ENCODE measurements around the gene PPP2R5C.

PPP2R5C gene

DNA sequence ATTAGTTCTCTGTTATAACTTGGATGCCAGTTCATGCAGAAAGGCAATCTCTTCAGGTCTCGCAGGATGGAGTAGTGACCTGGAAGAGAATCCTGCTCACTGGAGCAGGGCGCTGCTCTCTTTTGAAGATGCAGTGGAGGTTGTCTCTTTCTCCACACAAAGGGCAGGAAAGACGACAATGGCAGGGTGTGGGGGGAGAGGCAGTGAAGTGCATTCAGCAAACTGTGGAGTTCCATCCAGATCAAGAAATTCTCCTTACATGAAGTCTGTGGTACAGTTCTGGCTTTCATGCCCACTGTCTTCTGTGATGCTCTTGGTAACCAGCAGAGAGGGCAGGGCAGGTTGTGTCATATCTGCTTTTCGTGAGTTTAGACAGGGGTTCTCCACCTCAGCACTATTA is 6.6 kb upstream of the PPP2R5C start:
- no peak for DNase-seq (ENCODE audit: low spot score)
- no peak for FAIRE-seq

DNA sequence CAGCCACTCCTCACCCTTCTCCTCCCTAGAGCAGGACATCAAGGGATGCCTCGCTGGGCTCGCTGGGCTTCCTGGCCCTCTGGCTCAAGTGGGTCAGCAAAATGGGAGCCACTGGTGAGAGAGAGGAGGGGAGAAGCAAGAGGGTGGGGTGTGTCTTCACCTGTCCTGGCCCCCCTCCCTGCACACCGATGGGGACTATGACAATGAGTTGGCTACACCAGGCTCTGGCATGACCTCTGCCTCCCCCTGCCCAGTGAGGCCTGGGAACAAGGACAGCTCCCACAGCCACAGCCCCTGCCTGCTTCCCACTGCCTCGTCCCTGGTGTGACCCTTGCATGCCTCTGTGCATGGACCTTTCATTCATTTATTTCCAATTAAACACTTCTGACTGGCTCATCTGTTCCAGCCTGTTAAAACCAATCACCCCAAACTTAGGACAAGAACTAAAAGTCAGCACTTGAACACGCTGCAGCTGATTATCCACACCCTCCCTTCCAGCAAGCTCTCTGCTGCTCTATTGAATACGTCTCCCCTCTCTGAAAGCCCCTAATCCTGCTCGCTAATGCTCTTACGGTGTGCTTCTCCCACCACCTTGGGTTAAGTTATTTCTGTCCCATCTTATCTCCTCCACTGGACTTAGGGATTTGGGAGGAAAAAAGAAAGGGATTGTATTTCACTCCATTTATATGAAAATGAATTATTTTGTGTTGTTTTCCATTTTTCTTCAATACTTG is 5.8 kb upstream of the PPP2R5C start:
- DNase-seq (ENCODE audit: low spot score) (no peak), FAIRE-seq (no peak)

DNA sequence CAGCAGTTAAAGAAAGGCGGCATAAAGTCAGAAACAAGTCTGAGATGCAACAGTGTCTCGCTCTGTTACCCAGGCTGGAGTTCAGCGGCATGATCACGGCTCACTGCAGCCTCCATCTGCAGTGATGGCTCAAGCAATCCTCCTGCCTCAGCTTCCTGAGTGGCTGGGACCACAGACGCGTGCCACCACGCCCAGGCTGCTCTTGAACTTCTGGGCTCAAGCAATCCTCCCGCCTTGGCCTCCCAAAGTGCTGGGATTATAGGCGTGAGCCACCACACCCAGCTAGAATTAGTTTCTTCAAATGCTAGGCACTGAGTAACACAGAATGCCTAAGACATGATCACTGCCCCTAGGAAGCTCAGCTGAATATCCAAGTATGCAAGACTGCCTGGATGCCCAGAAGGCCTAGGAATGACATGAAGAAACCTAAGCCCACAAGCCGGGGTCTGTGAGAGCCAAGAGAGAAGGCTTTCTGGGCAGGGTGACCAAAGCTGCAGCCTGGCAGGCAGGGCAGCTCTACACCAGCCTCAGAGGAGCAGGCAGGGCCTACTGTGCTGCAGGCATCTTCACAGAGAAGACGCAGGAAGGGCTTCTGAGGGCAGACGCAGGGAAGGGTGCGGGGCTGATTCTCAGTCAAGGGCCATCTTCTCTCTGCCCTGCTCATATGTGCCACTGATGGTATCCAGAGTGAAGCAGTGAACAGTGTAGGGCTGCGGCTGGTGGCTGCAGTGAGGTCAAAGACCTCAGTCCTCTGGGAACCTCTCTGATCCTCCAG is 4.3 kb upstream of the PPP2R5C start:
- DNase-seq (ENCODE audit: low spot score) (no peak), FAIRE-seq (no peak)

DNA sequence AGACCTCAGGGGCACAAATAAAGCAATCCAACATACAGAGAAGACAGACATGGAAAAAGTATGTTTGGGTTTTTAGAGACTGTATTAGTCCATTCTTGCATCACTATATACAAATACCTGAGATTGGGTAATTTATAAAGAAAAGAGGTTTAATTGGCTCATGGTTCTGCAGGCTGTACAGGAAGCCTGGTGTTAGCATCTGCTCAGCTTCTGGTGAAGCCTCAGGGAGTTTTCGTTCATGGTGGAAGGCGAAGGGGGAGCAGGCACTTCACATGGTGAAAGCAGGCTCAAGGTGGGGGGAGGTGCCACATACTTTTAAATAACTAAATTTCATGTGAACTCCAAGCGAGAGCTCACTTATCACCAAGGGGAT is 3.7 kb upstream of the PPP2R5C start:
- FAIRE-seq (no peak), DNase-seq (ENCODE audit: low spot score) (no peak)

DNA sequence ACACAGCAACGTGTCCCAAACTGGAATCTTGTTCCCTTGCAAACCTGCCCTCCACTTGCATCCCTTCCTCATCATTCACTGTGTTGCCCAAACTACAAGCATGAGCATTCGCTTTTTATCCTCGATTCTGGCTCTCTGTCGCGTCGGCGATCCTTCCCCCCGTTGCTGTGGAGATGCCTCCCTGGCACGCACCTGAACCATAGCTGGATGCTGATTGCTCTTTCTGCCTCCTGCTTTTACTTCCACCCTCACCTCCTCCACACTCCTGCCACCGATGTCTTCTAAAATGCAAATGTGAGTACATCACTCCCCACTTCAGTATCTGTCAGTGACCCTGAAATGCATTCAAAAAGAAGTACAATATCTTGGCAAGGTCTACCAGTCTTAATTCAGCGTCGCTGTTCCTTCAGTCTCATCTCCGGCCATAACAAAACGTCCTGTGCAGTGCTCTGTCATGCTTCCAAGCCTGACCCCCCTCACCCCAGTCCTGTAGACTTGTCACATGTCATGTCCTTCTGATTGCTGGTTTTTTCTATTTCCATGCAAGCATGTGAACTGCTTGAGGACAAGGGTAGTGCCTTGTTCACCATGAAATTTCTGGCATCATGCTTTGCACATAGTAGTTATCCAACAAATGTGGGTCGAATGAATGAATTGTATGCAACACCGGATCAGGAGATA is 2.5 kb upstream of the PPP2R5C start:
- no peak for FAIRE-seq
- no peak for DNase-seq (ENCODE audit: low spot score)

DNA sequence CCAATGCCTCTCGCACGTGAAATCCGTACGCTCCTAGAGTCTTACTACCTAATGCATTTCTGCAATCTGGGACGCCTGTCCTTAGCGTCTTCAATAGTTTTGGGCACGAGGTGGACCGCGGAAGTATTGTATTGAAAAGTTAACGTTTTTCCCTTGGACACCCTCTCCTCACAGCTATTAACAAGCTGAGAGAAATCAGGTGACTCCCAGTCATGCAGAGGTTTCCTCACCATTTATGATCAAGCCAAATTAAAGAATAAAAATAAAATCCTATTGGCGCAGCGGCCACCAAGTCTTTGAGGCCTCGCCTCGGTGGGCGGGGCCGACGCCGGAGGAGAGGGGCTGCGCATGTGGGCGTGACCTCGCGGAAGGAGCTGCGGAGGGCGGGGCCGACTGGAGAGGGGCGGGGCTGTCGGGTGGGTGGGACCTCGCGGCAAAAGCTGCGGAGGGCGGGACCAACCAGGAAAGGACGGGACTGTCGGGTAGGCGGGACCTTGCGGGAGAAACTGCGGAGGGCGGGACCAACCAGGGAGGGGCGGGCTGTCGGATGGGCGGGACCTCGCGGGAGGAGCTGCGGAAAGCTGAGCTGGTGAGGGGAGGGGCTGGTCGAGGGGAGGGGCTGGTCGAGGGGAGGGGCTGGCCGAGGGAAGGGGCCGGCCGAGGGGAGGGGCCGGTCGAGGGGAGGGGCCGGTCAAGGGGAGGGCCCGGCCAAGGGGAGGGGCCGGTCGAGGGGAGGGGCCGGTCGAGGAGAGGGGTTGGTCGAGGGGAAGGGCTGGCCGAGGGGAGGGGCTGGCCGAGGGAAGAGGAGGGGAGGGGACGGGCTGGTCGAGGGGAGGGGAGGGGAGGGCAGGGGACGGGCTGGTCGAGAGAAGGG is 1.1 kb upstream of the PPP2R5C start:
- DNase-seq (ENCODE audit: low spot score) (peak; percentile 78), FAIRE-seq (no peak)

DNA sequence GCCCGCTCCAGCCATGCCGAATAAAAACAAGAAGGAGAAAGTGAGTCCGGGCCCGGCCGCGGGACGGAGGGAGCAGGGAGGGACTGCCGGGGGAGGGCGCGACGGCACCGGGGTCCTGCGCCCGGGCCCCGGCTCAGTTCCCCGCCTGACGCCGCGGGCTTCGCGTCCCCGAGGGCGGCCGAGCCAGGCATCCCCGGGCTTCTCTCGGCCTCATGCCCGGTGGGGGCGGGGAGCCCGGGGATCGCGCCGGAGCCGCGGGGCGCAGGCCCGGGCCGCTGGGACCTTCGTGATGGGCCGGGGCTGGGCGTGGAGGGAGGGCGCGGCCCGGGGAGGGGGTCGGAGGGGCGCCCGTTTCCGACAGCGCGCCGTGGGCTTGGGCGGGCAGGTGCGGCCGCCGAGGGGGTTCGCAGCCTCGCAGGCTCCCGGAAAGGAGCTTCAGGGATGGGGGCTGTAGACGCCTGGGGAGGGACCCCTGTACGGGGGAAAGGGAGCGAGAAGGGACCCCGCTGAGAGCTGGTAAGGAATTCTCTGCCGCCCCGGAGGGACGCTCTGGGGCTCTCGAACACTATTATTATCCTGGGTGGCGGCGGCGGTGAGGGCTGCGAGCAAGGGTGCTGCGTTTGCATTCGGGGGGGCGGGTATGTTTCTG is 496 bp downstream of the PPP2R5C start:
- no peak for FAIRE-seq
- DNase-seq (ENCODE audit: low spot score) = no peak

DNA sequence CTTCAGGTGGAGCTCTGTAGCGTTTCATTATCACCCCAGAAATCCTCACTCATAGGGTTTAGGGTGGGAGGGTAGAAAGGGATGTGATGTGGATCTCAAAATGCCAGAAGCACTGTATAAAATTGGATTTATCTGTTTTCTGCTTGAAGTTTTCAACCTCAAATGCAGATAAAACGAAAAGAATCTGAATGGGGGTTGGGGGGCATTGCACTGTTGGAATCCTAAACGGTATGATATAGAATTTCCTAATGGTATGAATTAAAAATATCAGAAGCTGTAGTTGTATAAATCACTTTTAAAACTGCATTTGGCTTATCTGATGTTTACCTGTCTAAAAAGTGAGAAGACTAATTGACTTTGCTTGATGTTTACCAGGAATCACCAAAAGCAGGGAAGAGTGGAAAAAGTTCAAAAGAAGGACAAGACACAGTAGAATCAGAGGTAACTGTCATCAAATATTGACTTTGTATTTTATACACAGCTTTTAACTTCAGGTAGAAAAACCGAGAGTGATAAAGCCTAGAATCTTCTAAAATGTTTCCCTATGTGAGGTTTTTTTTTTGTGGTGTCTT is 1.1 kb downstream of the PPP2R5C start:
- DNase-seq (ENCODE audit: low spot score) = no peak
- FAIRE-seq = no peak

DNA sequence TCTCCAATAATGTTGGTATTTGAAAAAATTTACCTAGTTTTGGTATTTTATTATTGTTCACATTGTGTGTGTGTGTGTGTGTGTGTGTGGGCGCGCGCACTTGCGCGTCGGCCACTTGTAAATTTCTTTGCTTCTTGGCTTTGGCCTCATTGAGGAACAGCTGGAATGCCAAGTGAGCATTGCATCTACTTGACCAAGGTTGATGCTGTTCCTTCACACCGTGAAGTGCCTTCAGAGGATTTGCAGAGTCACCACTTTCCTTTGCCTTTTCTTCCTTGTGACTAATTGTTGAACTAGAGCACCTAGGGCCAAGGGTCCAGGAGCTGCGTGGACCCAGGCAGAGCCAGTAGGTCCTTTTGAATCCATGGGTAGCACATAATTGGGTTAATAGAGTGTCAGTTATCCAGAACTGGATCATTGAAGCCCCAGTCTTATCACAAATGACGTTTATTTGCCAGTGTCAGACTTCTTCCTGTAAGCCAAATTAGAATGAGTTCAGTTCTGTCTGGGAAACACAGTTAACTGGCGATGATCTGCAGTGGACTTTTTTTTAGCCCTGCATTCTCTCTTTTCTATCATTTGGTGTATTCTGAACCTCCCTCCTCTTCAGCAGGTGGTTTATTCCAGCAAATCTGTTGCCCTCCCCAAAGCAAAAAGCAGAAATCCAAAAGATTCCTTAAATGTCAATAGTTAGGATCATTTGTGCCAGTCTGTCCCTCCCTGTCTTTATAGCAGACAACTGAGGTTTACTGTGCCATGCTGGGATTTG is 2.6 kb downstream of the PPP2R5C start:
- DNase-seq (ENCODE audit: low spot score) (no peak), FAIRE-seq (no peak)

DNA sequence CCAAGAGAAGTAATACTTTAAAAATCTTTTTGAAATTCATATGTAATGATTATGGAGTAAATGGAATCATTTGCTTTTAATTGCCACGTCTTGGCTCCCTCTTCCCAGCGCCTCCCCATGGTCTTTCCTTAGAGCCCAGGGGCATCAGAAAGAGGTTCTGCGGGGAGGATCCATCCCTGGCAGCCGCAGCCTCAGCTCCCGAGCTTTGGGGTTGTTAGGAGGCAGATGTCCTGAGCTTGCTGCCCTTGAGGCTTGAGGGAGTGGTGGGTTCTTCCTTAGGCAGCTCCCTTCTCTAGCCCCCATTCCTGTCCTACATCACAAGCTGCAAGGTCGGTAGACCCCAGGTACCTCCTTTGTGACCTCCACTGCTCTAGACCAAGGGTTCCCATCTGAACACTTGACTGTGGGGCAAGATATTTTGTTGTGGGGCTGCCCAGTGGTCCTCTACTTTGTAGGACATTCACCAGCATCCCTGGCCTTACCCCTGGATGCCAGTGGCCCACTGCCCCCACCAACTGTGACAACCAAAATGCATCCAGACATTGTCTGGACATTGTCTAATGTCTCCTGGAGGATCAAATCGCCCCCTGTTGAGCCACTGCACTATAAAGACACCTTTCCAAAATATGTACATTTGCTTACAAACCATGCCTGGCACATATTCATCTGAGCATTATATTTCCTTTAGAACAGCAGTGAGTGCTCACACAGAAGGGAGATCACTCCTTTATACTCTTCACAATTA is 6.3 kb downstream of the PPP2R5C start:
- FAIRE-seq (no peak), DNase-seq (ENCODE audit: low spot score) (no peak)

DNA sequence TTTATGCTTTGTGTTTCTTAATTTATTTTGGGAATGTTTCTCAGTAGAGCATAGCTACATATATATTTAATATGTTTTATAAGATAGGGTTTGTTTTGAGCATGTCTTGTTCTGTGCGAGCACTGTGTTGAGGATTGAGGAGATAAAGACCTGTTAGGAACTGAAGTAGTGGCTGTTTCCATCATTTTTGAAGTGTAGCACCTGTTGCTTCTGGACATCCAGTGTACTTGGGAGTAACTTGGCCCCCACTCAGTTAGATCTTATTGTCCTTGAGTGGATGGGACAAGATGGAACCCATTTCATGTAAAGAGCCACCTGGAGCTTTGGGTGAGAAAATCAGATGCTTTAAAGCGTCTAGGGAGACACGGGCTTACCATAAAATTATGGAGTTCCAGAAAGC is 8.7 kb downstream of the PPP2R5C start:
- no peak for FAIRE-seq
- no peak for DNase-seq (ENCODE audit: low spot score)

DNA sequence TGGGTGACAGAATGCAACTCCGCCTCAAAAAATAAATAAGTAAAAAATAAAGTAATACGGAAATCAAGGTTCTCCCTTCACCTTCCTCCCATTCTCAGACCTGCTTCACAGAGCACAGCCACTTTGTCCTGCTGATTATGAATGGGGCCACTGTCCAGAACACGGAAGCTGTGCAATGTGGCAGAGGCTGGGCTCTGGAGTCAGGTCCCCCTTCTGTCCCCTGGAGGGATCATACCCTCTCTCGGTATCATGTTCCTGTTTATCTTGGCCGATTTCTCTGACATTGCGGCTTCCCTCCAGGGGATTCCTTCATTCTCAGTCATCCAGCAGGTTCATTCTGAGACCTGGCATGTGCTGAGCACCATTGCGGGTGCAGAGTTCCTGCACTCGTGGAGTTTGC is 11.3 kb downstream of the PPP2R5C start:
- DNase-seq (ENCODE audit: low spot score) (no peak), FAIRE-seq (no peak)

DNA sequence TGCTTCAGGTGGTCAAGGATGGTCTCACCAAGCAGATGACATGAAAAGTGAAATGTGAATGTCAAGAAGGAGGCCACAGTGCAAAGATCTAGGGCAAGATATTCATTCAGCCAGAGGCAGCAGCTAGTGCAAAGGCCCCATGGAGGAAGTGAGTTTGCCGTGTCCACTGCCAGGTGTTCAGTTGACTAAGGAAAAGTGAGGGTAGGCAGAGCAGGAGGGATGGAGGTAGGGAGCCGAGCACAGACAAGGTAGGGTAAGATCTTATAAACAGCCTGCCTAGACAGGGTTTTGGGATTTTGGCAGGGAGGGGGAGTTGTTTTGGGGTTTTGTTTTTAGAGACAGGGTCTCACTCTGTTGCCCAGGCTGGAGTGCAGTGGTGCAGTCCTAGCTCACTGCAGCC is 11.9 kb downstream of the PPP2R5C start:
- no peak for DNase-seq (ENCODE audit: low spot score)
- no peak for FAIRE-seq

DNA sequence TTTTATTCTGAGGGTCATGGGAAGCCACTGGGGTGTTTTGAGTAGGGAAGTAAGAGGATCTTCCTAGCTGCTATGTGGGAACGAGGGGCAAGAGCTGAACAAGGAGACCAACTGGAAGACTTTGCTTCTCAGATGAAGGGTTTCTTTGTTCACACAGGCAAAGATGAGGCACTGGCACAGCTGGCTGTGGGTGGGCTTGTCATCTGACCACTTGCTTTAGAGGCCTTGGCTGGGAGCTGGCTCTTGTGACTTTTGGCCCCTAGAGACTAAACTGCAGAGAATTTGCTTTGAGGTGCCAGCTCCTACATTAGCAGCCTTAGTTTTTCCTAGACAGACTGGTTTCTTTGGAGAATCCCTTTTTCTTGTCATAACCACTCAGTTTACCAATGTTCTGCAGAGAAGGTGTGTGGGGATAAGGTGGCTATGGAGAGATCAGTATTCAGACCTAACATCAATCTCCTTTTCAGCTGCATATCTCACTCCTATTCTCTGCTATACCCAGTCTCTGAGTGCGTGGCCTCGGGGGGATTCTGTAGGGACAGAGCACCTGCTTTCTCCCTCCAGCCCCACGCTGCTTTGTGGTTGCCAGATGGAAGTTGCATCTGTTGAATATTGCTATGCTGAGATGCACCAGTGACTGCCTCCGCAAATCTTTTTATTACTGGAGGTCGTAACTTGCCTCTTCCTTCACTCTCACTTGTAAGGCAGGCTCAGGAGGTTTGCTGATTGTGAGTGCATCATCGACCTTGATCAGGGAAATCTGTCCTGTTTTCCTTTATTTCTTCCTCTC is 12.7 kb downstream of the PPP2R5C start:
- DNase-seq (ENCODE audit: low spot score) = no peak
- no peak for FAIRE-seq

DNA sequence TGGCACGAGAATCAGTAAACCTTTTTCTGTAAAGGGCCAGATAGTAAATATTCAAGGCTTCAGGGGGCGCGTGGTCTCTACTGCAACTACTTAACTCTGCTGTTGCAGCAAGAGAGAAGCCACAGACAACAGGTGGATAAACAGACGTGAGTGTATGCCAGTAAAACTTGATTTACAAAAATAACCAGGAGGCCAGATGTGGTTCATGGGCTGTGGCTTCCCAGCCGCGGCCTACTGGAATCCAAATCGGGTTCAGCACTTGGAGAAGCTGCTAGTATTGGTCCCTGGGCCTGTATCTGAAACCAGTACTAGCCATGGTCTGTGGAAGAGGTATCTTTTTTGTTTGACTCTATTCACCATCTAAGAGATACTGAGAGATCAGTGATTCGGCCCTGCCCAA is 13.3 kb downstream of the PPP2R5C start:
- no peak for FAIRE-seq
- DNase-seq (ENCODE audit: low spot score) = no peak

DNA sequence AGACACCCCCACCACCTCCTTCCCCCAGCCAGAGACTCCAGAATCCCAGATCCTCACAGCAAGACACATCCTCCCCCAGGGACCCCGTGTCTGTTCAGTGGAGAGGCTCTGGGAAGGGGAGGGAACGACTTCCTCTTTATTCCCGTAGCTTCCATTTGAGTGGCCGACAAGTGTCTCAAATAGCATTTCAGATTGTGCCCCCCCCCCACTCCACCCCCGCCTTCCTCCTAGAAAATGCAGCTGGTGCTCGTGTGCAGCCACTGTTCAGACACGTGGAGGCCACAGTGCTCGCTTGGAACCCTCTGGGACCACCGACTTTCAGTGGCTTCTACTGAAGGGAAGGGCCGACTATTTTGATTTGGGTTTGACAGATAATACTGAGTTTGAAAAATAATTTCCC is 14.3 kb downstream of the PPP2R5C start:
- FAIRE-seq = no peak
- DNase-seq (ENCODE audit: low spot score) = no peak

DNA sequence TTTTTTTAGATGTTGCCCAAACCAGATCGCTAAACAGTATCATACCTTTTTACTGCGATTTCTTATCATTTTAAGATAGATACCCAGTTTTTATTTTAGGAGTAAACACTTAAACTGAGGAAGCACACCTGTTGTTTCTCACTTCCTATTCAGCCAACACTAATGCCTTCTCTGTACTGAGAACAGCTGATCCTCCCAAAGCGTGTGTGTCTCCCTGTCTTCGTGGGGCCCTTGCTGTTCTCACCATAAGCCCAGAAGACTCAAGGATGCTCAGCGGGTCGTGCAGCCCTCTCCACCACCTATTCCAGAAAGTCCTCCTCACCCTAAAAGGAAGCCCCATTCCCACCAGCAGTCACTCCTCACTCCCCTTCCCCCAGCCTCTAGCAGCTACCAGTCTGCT is 14.8 kb downstream of the PPP2R5C start:
- FAIRE-seq (no peak), DNase-seq (ENCODE audit: low spot score) (no peak)

DNA sequence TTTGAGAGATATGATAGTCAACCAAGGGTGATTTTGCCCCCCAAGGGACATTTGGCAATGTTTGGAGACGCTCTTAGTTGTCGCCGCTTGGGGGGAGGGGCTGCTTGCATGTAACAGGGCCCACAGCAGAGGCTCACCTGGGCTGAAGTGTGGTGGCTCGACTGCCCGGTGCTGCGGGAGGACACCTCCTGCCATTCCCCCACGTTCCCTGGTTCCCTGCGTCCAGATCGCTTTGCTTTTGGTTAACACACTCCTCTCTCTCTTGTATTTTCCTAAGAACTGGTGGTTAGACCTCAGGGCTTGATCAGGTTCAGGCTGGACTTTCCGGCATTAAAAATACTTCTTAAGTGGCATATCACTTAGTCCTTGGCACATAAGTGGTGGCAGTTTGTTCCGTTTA is 18.9 kb downstream of the PPP2R5C start:
- FAIRE-seq (no peak), DNase-seq (ENCODE audit: low spot score) (no peak)

DNA sequence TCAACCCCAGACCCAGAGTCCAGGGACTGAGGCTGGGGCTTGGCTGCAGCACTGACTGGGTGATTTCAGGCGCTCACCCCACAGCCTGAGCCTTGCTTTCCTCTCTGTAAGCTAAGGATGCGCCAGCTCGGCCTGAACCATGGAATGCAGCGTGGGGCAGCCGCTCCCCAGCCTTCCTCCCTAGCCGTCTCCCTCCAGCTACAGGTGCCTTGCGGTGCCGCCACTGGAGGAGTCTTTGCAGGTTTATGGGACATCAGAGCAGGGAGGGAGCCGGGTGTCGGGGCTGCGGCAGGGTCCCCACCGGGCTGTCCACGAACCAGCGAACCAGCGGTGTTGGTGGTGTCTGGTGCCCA is 19.4 kb downstream of the PPP2R5C start:
- FAIRE-seq = no peak
- no peak for DNase-seq (ENCODE audit: low spot score)

Data from RCC 7860 (cell line).